K562 (cell line): ENCODE results near the gene SLC12A6. TPM values are rescaled to one million over a fixed set of nuclear protein-coding genes. Genes with fewer than 3 reads are reported as not detected.

Experiments used
- BCL6 ChIP-seq: fragments of 250-450 bp; sonication (Bioruptor Pico); IDR thresholded peaks from 2 replicates; pipeline ENCODE4 v1.4.0; 2020
- BRD4 ChIP-seq: fragments of 200-600 bp; sonication (generic); IDR thresholded peaks from 2 replicates; pipeline ENCODE4 v1.6.1; 2017; ENCODE audit warnings: inconsistent platforms
- C11orf30 ChIP-seq: fragments of 450-650 bp; IDR thresholded peaks from 2 replicates; pipeline ENCODE4 v1.6.1; 2016; ENCODE audit warnings: low read depth, mild to moderate bottlenecking
- CREB3 ChIP-seq: fragments of 450-650 bp; conservative IDR thresholded peaks from 2 replicates; pipeline ENCODE4 v1.6.1; 2016; ENCODE audit warnings: missing genetic modification characterization, low read depth, mild to moderate bottlenecking, missing compliant biosample characterization, moderate library complexity
- CREM ChIP-seq: IDR thresholded peaks from 2 replicates; pipeline ENCODE4 v1.6.1; 2014; ENCODE audit warnings: antibody characterized with exemption, low read depth
- CXXC5 ChIP-seq: fragments of 250-450 bp; sonication (Bioruptor Pico); IDR thresholded peaks from 2 replicates; pipeline ENCODE4 v1.8.0; 2022; ENCODE audit warnings: inconsistent platforms, mild to moderate bottlenecking, moderate library complexity
- DDX20 ChIP-seq: fragments of 450-650 bp; IDR thresholded peaks from 2 replicates; pipeline ENCODE4 v1.6.1; 2016; ENCODE audit warnings: missing genetic modification characterization, low read depth, mild to moderate bottlenecking, missing compliant biosample characterization, moderate library complexity
- DIDO1 ChIP-seq: fragments of 450-650 bp; IDR thresholded peaks from 2 replicates; pipeline ENCODE4 v1.6.1; 2016; ENCODE audit warnings: low read depth, missing biosample characterization, missing genetic modification characterization
- FIP1L1 ChIP-seq: fragments of 200-400 bp; formaldehyde crosslinking; IDR thresholded peaks from 2 replicates; pipeline ENCODE4 v1.6.1; 2018; ENCODE audit warnings: mild to moderate bottlenecking, low read depth, low read length; ENCODE audit not compliant: poor library complexity, severe bottlenecking
- GATA2 ChIP-seq: sonication (generic); formaldehyde crosslinking; IDR thresholded peaks from 2 replicates; pipeline ENCODE4 v1.4.0; 2020; ENCODE audit warnings: mild to moderate bottlenecking, missing genetic modification reagents
- KDM4B ChIP-seq, 2 experiments: fragments of 450-650 bp in 1 of 2; sonication (generic) in 1 of 2; IDR thresholded peaks; 2 replicates each; pipeline ENCODE4 v1.6.1; 2016 to 2017; ENCODE audit warnings: borderline replicate concordance in 2 of 2, antibody characterized with exemption in 1 of 2, low read depth in 1 of 2, mild to moderate bottlenecking in 1 of 2
- NONO ChIP-seq, 2 experiments: fragments of 200-400 bp in 1 of 2; fragments of 450-650 bp in 1 of 2; formaldehyde crosslinking in 1 of 2; IDR thresholded peaks; 2 replicates each; pipeline ENCODE4 v1.6.1; 2017; ENCODE audit warnings: low read depth in 2 of 2, mild to moderate bottlenecking in 2 of 2, moderate library complexity in 2 of 2, low read length in 1 of 2
- PREB ChIP-seq: sonication (generic); formaldehyde crosslinking; IDR thresholded peaks from 2 replicates; pipeline ENCODE4 v1.8.1; 2023; ENCODE audit warnings: mild to moderate bottlenecking, missing genetic modification reagents
- PTRF ChIP-seq: fragments of 450-650 bp; IDR thresholded peaks from 2 replicates; pipeline ENCODE4 v1.6.1; 2016; ENCODE audit warnings: mild to moderate bottlenecking, missing genetic modification characterization, missing compliant biosample characterization
- SNIP1 ChIP-seq: fragments of 450-650 bp; IDR thresholded peaks from 2 replicates; pipeline ENCODE4 v1.7.1; 2017; ENCODE audit warnings: low read depth, mild to moderate bottlenecking
- ZNF133 ChIP-seq: fragments of 250-450 bp; sonication (Bioruptor Pico); IDR thresholded peaks from 2 replicates; pipeline ENCODE4 v1.4.0; 2020; ENCODE audit warnings: mild to moderate bottlenecking
- ZNF175 ChIP-seq: fragments of 200-800 bp; sonication (Bioruptor generic); IDR thresholded peaks from 2 replicates; pipeline ENCODE4 v1.6.1; 2016; ENCODE audit warnings: low read depth, mild to moderate bottlenecking, missing genetic modification characterization, missing compliant biosample characterization
- ZNF23 ChIP-seq: fragments of 250-450 bp; sonication (Bioruptor Pico); IDR thresholded peaks from 2 replicates; pipeline ENCODE4 v1.4.0; 2020; ENCODE audit warnings: mild to moderate bottlenecking
- ZNF764 ChIP-seq: fragments of 250-450 bp; sonication (Bioruptor Pico); IDR thresholded peaks from 2 replicates; pipeline ENCODE4 v1.4.0; 2020; ENCODE audit warnings: low read depth, mild to moderate bottlenecking, moderate library complexity
- ZNF778 ChIP-seq: fragments of 450-650 bp; formaldehyde crosslinking; IDR thresholded peaks from 2 replicates; pipeline ENCODE4 v1.4.0; 2020; ENCODE audit warnings: mild to moderate bottlenecking, moderate library complexity
- polyA plus RNA-seq, 8 experiments: library from polyadenylated mRNA; depleted of rRNA in 4 of 8; stranded (reverse) in 5 of 8; unstranded in 3 of 8; fragments of >200 nt; fragmentation: Nextera tagmentation in 2 of 8; fragmentation: Illumina TruSeq in 1 of 8; extraction: Ambion mirVana in 2 of 8; extraction: Trizol in 1 of 8; gene quantifications; 2 replicates each; pipeline versions ENCODE4 v1.2.1 to v1.2.3, GENCODE V29; 2011 to 2014; ENCODE audit warnings: inconsistent platforms in 1 of 8, missing spikeins in 1 of 8
- total RNA-seq, 7 experiments: library from RNA; depleted of rRNA in 6 of 7; stranded (reverse); fragments of >200 nt in 6 of 7; fragmentation: Illumina TruSeq in 2 of 7; extraction: Trizol in 2 of 7; gene quantifications; 2 replicates each; pipeline versions ENCODE4 v1.2.1 to v1.2.3, GENCODE V29; 2011 to 2021; ENCODE audit warnings: low replicate concordance in 1 of 7
- TF ChIP-seq, protein P1 (sequence below): fragments of 450-650 bp; IDR thresholded peaks from 2 replicates; pipeline ENCODE4 v1.6.1; 2017; ENCODE audit warnings: antibody characterized with exemption, mild to moderate bottlenecking
- TF ChIP-seq, protein P2 (sequence below), 3 experiments: fragments of 200-800 bp in 1 of 3; sonication (Bioruptor generic) in 1 of 3; sonication (generic) in 1 of 3; formaldehyde crosslinking in 1 of 3; IDR thresholded peaks; 2 replicates each; pipeline versions ENCODE4 v1.6.1 to v1.8.0; 2016 to 2022; ENCODE audit warnings: mild to moderate bottlenecking in 2 of 3, missing compliant biosample characterization in 2 of 3, missing genetic modification characterization in 2 of 3, missing genetic modification reagents in 1 of 3

The SLC12A6 gene
- total and polyA plus RNA-seq, 9 of the 15 experiments (the other 6 are each of a cell fraction or from before 2014, with no cell fraction given): 1.4 to 16.4 (median 6.7) TPM

DNA sequence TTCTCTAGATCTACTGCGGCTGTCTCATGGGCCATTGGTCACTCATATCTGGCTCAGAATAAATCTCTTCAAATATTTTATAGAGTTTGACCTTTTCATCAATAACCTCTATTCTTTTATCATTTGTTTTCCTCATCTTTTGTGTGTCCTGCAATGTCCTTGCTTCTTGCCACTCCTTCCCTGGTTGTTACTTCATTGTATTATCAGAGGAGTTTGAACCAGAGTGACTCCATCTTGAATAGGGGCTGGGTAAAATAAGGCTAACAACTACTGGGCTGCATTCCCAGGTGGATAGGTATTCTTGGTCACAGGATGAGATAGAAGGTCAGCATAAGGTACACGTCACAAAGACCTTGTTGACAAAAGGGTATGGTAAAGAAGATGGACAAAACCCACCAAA, 39.3 kb upstream of the SLC12A6 start (continued):
- TF ChIP-seq DIDO1: 0 out of 2 replicates have a peak, but pooled peaks have one; percentile 29
- TF ChIP-seq BCL6: no peak
- TF ChIP-seq CREB3: peak; percentile 45; the same call in 1 of the 2 replicates
- no peak for TF ChIP-seq ZNF778 (CRISPR knock-in tag)
- no peak for TF ChIP-seq CREM
- no peak for TF ChIP-seq ZNF764 (CRISPR knock-in tag)
- TF ChIP-seq C11orf30: no peak
- TF ChIP-seq, protein P1, sequence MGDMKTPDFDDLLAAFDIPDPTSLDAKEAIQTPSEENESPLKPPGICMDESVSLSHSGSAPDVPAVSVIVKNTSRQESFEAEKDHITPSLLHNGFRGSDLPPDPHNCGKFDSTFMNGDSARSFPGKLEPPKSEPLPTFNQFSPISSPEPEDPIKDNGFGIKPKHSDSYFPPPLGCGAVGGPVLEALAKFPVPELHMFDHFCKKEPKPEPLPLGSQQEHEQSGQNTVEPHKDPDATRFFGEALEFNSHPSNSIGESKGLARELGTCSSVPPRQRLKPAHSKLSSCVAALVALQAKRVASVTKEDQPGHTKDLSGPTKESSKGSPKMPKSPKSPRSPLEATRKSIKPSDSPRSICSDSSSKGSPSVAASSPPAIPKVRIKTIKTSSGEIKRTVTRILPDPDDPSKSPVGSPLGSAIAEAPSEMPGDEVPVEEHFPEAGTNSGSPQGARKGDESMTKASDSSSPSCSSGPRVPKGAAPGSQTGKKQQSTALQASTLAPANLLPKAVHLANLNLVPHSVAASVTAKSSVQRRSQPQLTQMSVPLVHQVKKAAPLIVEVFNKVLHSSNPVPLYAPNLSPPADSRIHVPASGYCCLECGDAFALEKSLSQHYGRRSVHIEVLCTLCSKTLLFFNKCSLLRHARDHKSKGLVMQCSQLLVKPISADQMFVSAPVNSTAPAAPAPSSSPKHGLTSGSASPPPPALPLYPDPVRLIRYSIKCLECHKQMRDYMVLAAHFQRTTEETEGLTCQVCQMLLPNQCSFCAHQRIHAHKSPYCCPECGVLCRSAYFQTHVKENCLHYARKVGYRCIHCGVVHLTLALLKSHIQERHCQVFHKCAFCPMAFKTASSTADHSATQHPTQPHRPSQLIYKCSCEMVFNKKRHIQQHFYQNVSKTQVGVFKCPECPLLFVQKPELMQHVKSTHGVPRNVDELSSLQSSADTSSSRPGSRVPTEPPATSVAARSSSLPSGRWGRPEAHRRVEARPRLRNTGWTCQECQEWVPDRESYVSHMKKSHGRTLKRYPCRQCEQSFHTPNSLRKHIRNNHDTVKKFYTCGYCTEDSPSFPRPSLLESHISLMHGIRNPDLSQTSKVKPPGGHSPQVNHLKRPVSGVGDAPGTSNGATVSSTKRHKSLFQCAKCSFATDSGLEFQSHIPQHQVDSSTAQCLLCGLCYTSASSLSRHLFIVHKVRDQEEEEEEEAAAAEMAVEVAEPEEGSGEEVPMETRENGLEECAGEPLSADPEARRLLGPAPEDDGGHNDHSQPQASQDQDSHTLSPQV: peak; percentile 75
- TF ChIP-seq PREB: no peak
- no peak for TF ChIP-seq KDM4B (IDR thresholded peaks at IDR 0.05; ENCODE audit: borderline replicate concordance in 2 of 2, low read depth in 1 of 2)
- TF ChIP-seq, protein P2, sequence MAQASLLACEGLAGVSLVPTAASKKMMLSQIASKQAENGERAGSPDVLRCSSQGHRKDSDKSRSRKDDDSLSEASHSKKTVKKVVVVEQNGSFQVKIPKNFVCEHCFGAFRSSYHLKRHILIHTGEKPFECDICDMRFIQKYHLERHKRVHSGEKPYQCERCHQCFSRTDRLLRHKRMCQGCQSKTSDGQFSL (CRISPR knock-in tag; IDR thresholded peaks at IDR 0.05): no peak
- TF ChIP-seq, protein P2 (tag; IDR thresholded peaks at IDR 0.05): peak in 1 of 2 experiments; percentile 62; a peak in 1 of 4 replicates
- no peak for TF ChIP-seq BRD4
- peak; percentile 51; the same call in 1 of the 2 replicates for TF ChIP-seq ZNF175 (CRISPR knock-in tag)
- no peak for TF ChIP-seq ZNF133 (CRISPR knock-in tag)
- TF ChIP-seq GATA2: no peak
- TF ChIP-seq SNIP1: no peak
- TF ChIP-seq ZNF23 (CRISPR knock-in tag): no peak
- TF ChIP-seq DDX20 (tag): peak; percentile 67
- no peak for TF ChIP-seq CXXC5 (CRISPR knock-in tag)
- TF ChIP-seq NONO (IDR thresholded peaks at IDR 0.05; ENCODE audit: low read depth in 2 of 2, low read length in 1 of 2): no peak
- TF ChIP-seq PTRF: peak; percentile 65; the same call in 1 of the 2 replicates
- TF ChIP-seq FIP1L1: no peak
